ENCODE measurements around the gene SCAF1. TPM values are rescaled to one million over a fixed set of nuclear protein-coding genes. Genes with fewer than 3 reads are reported as not detected.
"Not testable (repeated sequence)": the region's sequence is repeated elsewhere in the genome, so short reads cannot be mapped to it uniquely, and the experiment has no call there.

The SCAF1 gene
- total RNA-seq, 1 donor from 2014 or later: 105 TPM

- Mint-ChIP-seq H3K27ac (ENCODE audit: unreplicated experiment) (no peak overlapping the region), H3K9me3 (ENCODE audit: unreplicated experiment) (peaks cover 1% of the 10 kb centered on the region), H3K36me3 (ENCODE audit: low read depth, unreplicated experiment) (peaks cover 10% of the 10 kb centered on the region), H3K27me3 (ENCODE audit: low read depth, unreplicated experiment) (no peaks in the 10 kb centered on the region), H3K4me1 (ENCODE audit: low read depth, unreplicated experiment) (peaks cover 4% of the 10 kb centered on the region), H3K4me3 (ENCODE audit: unreplicated experiment) (no peak overlapping the region)
- Histone ChIP-seq H3K9ac (ENCODE audit: low read length) (no peak overlapping the region), H3K27me3 (ENCODE audit: insufficient read depth, low read length) (no peaks in the 10 kb centered on the region), H3K27ac (ENCODE audit: low read depth, low read length) (no peak overlapping the region), H3K4me1 (ENCODE audit: insufficient read depth, low read length) (peaks cover 9% of the 10 kb centered on the region), H3K36me3 (ENCODE audit: insufficient read depth, low read length) (peaks cover 4% of the 10 kb centered on the region), H4K20me1 (ENCODE audit: insufficient read depth, low read length) (peaks cover 5% of the 10 kb centered on the region), H2AFZ (ENCODE audit: low read depth, low read length) (no peak overlapping the region), H3K4me3 (ENCODE audit: insufficient read depth, low read depth, low read length) (no peak overlapping the region), H3K79me2 (ENCODE audit: insufficient read depth, low read length) (no peaks in the 10 kb centered on the region), H3K4me2 (ENCODE audit: low read length) (peak overlapping the region; percentile 18), H3K9me3 (ENCODE audit: insufficient read depth, low read depth, low read length) (no peaks in the 10 kb centered on the region)
- DNase-seq (ENCODE audit: low read depth) (no peak), FAIRE-seq (no peak)
- TF ChIP-seq, protein P1, sequence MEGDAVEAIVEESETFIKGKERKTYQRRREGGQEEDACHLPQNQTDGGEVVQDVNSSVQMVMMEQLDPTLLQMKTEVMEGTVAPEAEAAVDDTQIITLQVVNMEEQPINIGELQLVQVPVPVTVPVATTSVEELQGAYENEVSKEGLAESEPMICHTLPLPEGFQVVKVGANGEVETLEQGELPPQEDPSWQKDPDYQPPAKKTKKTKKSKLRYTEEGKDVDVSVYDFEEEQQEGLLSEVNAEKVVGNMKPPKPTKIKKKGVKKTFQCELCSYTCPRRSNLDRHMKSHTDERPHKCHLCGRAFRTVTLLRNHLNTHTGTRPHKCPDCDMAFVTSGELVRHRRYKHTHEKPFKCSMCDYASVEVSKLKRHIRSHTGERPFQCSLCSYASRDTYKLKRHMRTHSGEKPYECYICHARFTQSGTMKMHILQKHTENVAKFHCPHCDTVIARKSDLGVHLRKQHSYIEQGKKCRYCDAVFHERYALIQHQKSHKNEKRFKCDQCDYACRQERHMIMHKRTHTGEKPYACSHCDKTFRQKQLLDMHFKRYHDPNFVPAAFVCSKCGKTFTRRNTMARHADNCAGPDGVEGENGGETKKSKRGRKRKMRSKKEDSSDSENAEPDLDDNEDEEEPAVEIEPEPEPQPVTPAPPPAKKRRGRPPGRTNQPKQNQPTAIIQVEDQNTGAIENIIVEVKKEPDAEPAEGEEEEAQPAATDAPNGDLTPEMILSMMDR (IDR thresholded peaks at IDR 0.05; ENCODE audit: insufficient read depth, low read depth, low read length): no peak
- no peak for TF ChIP-seq EZH2 (IDR thresholded peaks at IDR 0.05; ENCODE audit: insufficient read depth, low read length)
Measured at GRCh38 chr19:49631014-49631588, 10.9 kb upstream of the SCAF1 start.

DNA sequence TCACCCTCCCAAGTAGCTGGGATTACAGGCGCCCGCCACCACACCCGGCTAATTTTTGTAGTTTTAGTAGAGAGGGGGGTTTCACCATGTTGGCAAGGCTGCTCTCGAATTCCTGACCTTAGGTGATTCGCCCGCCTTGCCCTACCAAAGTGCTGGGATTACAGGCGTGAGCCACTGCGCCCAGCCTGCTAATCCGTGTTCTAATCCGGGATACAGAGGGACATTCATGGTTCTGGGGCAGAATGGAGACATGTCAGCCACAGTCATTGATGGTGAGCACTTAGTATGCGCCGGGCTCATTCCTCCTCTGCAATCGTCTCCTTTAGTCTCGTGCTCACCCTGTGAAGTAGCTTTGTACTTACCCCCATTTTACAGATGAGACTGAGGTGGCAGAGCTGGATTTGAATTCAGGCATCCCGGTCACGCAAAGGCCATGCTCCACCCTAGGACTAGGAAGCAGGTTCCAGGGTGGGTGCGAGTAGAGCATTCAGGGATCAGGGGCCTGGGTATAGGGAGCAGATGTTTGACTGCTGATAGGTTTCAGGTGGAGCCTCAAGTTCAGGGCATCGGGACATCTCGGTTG lies 10.3 kb upstream of the SCAF1 start:
- Mint-ChIP-seq H3K27ac (ENCODE audit: unreplicated experiment) (no peak overlapping the region), H3K4me1 (ENCODE audit: low read depth, unreplicated experiment) (peaks cover 5% of the 10 kb centered on the region), H3K4me3 (ENCODE audit: unreplicated experiment) (no peak overlapping the region), H3K36me3 (ENCODE audit: low read depth, unreplicated experiment) (peaks cover 13% of the 10 kb centered on the region), H3K9me3 (ENCODE audit: unreplicated experiment) (peaks cover 1% of the 10 kb centered on the region), H3K27me3 (ENCODE audit: low read depth, unreplicated experiment) (no peaks in the 10 kb centered on the region)
- Histone ChIP-seq H3K79me2 (ENCODE audit: insufficient read depth, low read length) (no peaks in the 10 kb centered on the region), H3K4me2 (ENCODE audit: low read length) (no peak overlapping the region), H3K9me3 (ENCODE audit: insufficient read depth, low read depth, low read length) (no peaks in the 10 kb centered on the region), H3K36me3 (ENCODE audit: insufficient read depth, low read length) (peaks cover 4% of the 10 kb centered on the region), H3K27ac (ENCODE audit: low read depth, low read length) (no peak overlapping the region), H2AFZ (ENCODE audit: low read depth, low read length) (no peak overlapping the region), H3K9ac (ENCODE audit: low read length) (no peak overlapping the region), H4K20me1 (ENCODE audit: insufficient read depth, low read length) (peaks cover 5% of the 10 kb centered on the region), H3K4me3 (ENCODE audit: insufficient read depth, low read depth, low read length) (no peak overlapping the region), H3K27me3 (ENCODE audit: insufficient read depth, low read length) (no peaks in the 10 kb centered on the region), H3K4me1 (ENCODE audit: insufficient read depth, low read length) (peaks cover 9% of the 10 kb centered on the region)
- TF ChIP-seq, protein P1 (IDR thresholded peaks at IDR 0.05; ENCODE audit: insufficient read depth, low read depth, low read length): no peak
- TF ChIP-seq EZH2 (IDR thresholded peaks at IDR 0.05; ENCODE audit: insufficient read depth, low read length): no peak
- no peak for FAIRE-seq
- no peak for DNase-seq (ENCODE audit: low read depth)

GRCh38 chr19:49632576-49632975 lies 9.4 kb upstream of the SCAF1 start:
- H3K36me3 ChIP-seq (ENCODE audit: insufficient read depth, low read length): no peaks in the 10 kb centered on the region
- no peaks in the 10 kb centered on the region for H3K27me3 ChIP-seq (ENCODE audit: insufficient read depth, low read length)
- Mint-ChIP-seq H3K9me3 (ENCODE audit: unreplicated experiment) (peaks cover 1% of the 10 kb centered on the region), H3K36me3 (ENCODE audit: low read depth, unreplicated experiment) (peaks cover 13% of the 10 kb centered on the region), H3K27me3 (ENCODE audit: low read depth, unreplicated experiment) (no peaks in the 10 kb centered on the region), H3K27ac (ENCODE audit: unreplicated experiment) (peak overlapping the region; percentile 12), H3K4me1 (ENCODE audit: low read depth, unreplicated experiment) (peaks cover 5% of the 10 kb centered on the region), H3K4me3 (ENCODE audit: unreplicated experiment) (no peak overlapping the region)
- no peak for DNase-seq (ENCODE audit: low read depth)
- no peaks in the 10 kb centered on the region for H3K9me3 ChIP-seq (ENCODE audit: insufficient read depth, low read depth, low read length)
- no peak overlapping the region for H2AFZ ChIP-seq (ENCODE audit: low read depth, low read length)
- H3K9ac ChIP-seq (ENCODE audit: low read length): no peak overlapping the region
- H3K27ac ChIP-seq (ENCODE audit: low read depth, low read length): no peak overlapping the region
- no peak for TF ChIP-seq EZH2 (IDR thresholded peaks at IDR 0.05; ENCODE audit: insufficient read depth, low read length)
- TF ChIP-seq, protein P1 (IDR thresholded peaks at IDR 0.05; ENCODE audit: insufficient read depth, low read depth, low read length): no peak
- FAIRE-seq: no peak
- peaks cover 5% of the 10 kb centered on the region for H4K20me1 ChIP-seq (ENCODE audit: insufficient read depth, low read length)
- H3K4me2 ChIP-seq (ENCODE audit: low read length): no peak overlapping the region
- H3K79me2 ChIP-seq (ENCODE audit: insufficient read depth, low read length): no peaks in the 10 kb centered on the region
- H3K4me1 ChIP-seq (ENCODE audit: insufficient read depth, low read length): peaks cover 9% of the 10 kb centered on the region
- no peak overlapping the region for H3K4me3 ChIP-seq (ENCODE audit: insufficient read depth, low read depth, low read length)

- H3K4me2 ChIP-seq (ENCODE audit: low read length); H3K27me3 ChIP-seq (ENCODE audit: insufficient read depth, low read length); H3K27me3 Mint-ChIP-seq (ENCODE audit: low read depth, unreplicated experiment); H3K27ac ChIP-seq (ENCODE audit: low read depth, low read length); DNase-seq (ENCODE audit: low read depth); H3K4me3 Mint-ChIP-seq (ENCODE audit: unreplicated experiment); H3K9me3 ChIP-seq (ENCODE audit: insufficient read depth, low read depth, low read length); H3K4me1 Mint-ChIP-seq (ENCODE audit: low read depth, unreplicated experiment); FAIRE-seq; H3K79me2 ChIP-seq (ENCODE audit: insufficient read depth, low read length); H3K4me3 ChIP-seq (ENCODE audit: insufficient read depth, low read depth, low read length); H3K9me3 Mint-ChIP-seq (ENCODE audit: unreplicated experiment); H3K36me3 ChIP-seq (ENCODE audit: insufficient read depth, low read length); H4K20me1 ChIP-seq (ENCODE audit: insufficient read depth, low read length); H2AFZ ChIP-seq (ENCODE audit: low read depth, low read length); H3K9ac ChIP-seq (ENCODE audit: low read length): not testable (repeated sequence)
- peak overlapping the region; percentile 77 for H3K27ac Mint-ChIP-seq (ENCODE audit: unreplicated experiment)
- peaks cover 16% of the 10 kb centered on the region for H3K4me1 ChIP-seq (ENCODE audit: insufficient read depth, low read length)
- peaks cover 10% of the 10 kb centered on the region for H3K36me3 Mint-ChIP-seq (ENCODE audit: low read depth, unreplicated experiment)
Measured at GRCh38 chr19:49633273-49633672, 8.7 kb upstream of the SCAF1 start.

Measured in astrocyte (in vitro differentiated cells and primary cell).